Common myeloid progenitor, CD34-positive (primary cell): Measurements from ENCODE around the gene PTH1R.
A peak's percentile ranks its signal among the peaks of the same experiment; 100 is the strongest.

Experiments
- CTCF ChIA-PET: fragments of 350-600 bp; sonication (Branson Sonifier 250); formaldehyde crosslinking; loops from one replicate; lab custom pipeline; 2021; ENCODE audit warnings: antibody characterized with exemption; lab: Charles Lee
- POLR2A ChIA-PET: fragments of 350-600 bp; sonication (Branson Sonifier 250); formaldehyde crosslinking; loops from one replicate; lab custom pipeline; 2021; ENCODE audit warnings: antibody characterized with exemption; lab: Charles Lee
- DNase-seq, 3 donors: peaks; one replicate each; pipeline versions ENCODE4 v3.0.0 to v3.0.0-alpha.2; 2013
- H3K27ac ChIP-seq, 2 experiments: 1 replicate in 1 of 2; 2 replicates in 1 of 2; pipeline ENCODE4 v1.7.0; 2013; ENCODE audit warnings: inconsistent platforms in 2 of 2, low read length in 2 of 2, mild to moderate bottlenecking in 2 of 2, low read depth in 1 of 2, moderate library complexity in 1 of 2; ENCODE audit not compliant: severe bottlenecking in 2 of 2, insufficient read depth in 1 of 2, poor library complexity in 1 of 2
- H3K27me3 ChIP-seq, 5 experiments: replicated peaks in 2 of 5; 1 replicate in 3 of 5; 2 replicates in 2 of 5; pipeline versions ENCODE4 v1.6.1 to v1.7.0; 2013; ENCODE audit warnings: low read length in 4 of 5, mild to moderate bottlenecking in 2 of 5, moderate library complexity in 2 of 5, inconsistent platforms in 1 of 5; ENCODE audit not compliant: insufficient read depth in 5 of 5, control insufficient read depth in 4 of 5
- H3K36me3 ChIP-seq, 4 experiments: 1 replicate in 2 of 4; 2 replicates in 2 of 4; pipeline versions ENCODE4 v1.6.1 to v1.7.0; 2013; ENCODE audit warnings: low read length in 3 of 4, control low read depth in 1 of 4, mild to moderate bottlenecking in 1 of 4; ENCODE audit not compliant: control insufficient read depth in 4 of 4, insufficient read depth in 4 of 4
- H3K4me1 ChIP-seq, 4 experiments: 1 replicate in 3 of 4; 2 replicates in 1 of 4; pipeline versions ENCODE4 v1.6.1 to v1.7.1; 2013; ENCODE audit warnings: low read length in 3 of 4, mild to moderate bottlenecking in 3 of 4, control low read depth in 1 of 4, inconsistent platforms in 1 of 4, moderate library complexity in 1 of 4; ENCODE audit not compliant: control insufficient read depth in 4 of 4, insufficient read depth in 4 of 4; ENCODE audit errors: control extremely low read depth in 1 of 4
- H3K4me3 ChIP-seq, 7 experiments: 1 replicate in 4 of 7; 2 replicates in 3 of 7; pipeline versions ENCODE4 v1.5.1 to v1.7.0; 2013; ENCODE audit warnings: mild to moderate bottlenecking in 7 of 7, low read length in 6 of 7, moderate library complexity in 6 of 7, inconsistent platforms in 2 of 7, low read depth in 2 of 7, control low read depth in 1 of 7; ENCODE audit not compliant: insufficient read depth in 4 of 7, control insufficient read depth in 1 of 7; ENCODE audit errors: extremely low read depth in 1 of 7
- H3K9me3 ChIP-seq, 5 experiments: 1 replicate in 4 of 5; 2 replicates in 1 of 5; pipeline versions ENCODE4 v1.6.1 to v1.7.1; 2013; ENCODE audit warnings: low read length in 4 of 5, mild to moderate bottlenecking in 2 of 5, inconsistent platforms in 1 of 5, low read depth in 1 of 5, moderate library complexity in 1 of 5; ENCODE audit not compliant: control insufficient read depth in 4 of 5, insufficient read depth in 2 of 5; ENCODE audit errors: control extremely low read depth in 1 of 5
- WGBS: methylation state at CpG from one replicate; pipeline ENCODE4 v1.1.5; 2013; ENCODE audit not compliant: insufficient coverage; 5-methylcytosine and 5-hydroxymethylcytosine counted together

PTH1R gene

GRCh38 chr3:46948830-46949671, 71.5 kb downstream of the PTH1R start:
- Histone ChIP-seq H3K9me3 (no peaks in the 10 kb centered on the region), H3K27ac (peak overlapping the region in 1 of 2 experiments; percentile 68), H3K4me3 (peak overlapping the region in 1 of 7 experiments; percentile 13), H3K36me3 (peaks cover 2 to 40% (median 7%) of the 10 kb centered on the region in 4 experiments), H3K27me3 (no peaks in the 10 kb centered on the region), H3K4me1 (peaks cover 28 to 69% (median 64%) of the 10 kb centered on the region in 4 experiments)
- 39% methylated on average over 6 of the region's 6 CpGs for WGBS
- DNase-seq = no peak
- POLR2A ChIA-PET = no interaction called here
- CTCF ChIA-PET = interaction anchor here (0.6 to 4.0 kb wide), 5 partner anchors 10 to 33 kb away, joined by 4 to 17 read pairs (median 12); no protein-coding TSS in a partner anchor

- 94% methylated on average over 2 of the region's 2 CpGs for WGBS
- Histone ChIP-seq H3K27me3 (no peaks in the 10 kb centered on the region), H3K36me3 (peaks cover 2 to 31% (median 7%) of the 10 kb centered on the region in 4 experiments), H3K4me1 (peaks cover 33 to 80% (median 75%) of the 10 kb centered on the region in 4 experiments), H3K9me3 (no peaks in the 10 kb centered on the region), H3K27ac (no peak overlapping the region), H3K4me3 (no peak overlapping the region)
- ChIA-PET CTCF (interaction anchor here (0.9 kb wide), 1 partner anchor 19 kb away, joined by 3 read pairs; no protein-coding TSS in a partner anchor), POLR2A (no interaction called here)
- DNase-seq = no peak
Measured at GRCh38 chr3:46950177-46950576, 72.7 kb downstream of the PTH1R start.

GRCh38 chr3:46950650-46951241, 73.2 kb downstream of the PTH1R start:
- 89% methylated on average over 4 of the region's 7 CpGs for WGBS
- Histone ChIP-seq H3K36me3 (peaks cover 2 to 30% (median 6%) of the 10 kb centered on the region in 4 experiments), H3K4me1 (peaks cover 36 to 86% (median 80%) of the 10 kb centered on the region in 4 experiments), H3K9me3 (no peaks in the 10 kb centered on the region), H3K27ac (no peak overlapping the region), H3K4me3 (no peak overlapping the region), H3K27me3 (no peaks in the 10 kb centered on the region)
- CTCF ChIA-PET = interaction anchor here (0.9 to 3.1 kb wide), 3 partner anchors 19 to 47 kb away, joined by 3 to 9 read pairs (median 3); no protein-coding TSS in a partner anchor
- POLR2A ChIA-PET = no interaction called here
- no peak for DNase-seq

- 100% methylated on average over 1 of the region's 2 CpGs for WGBS
- Histone ChIP-seq H3K36me3 (peaks cover 0 to 10% (median under 1%) of the 10 kb centered on the region in 4 experiments), H3K9me3 (no peaks in the 10 kb centered on the region), H3K4me3 (peak overlapping the region in 2 of 7 experiments; percentile 35 to 37), H3K27ac (no peak overlapping the region), H3K27me3 (no peaks in the 10 kb centered on the region), H3K4me1 (peaks cover 34 to 89% (median 73%) of the 10 kb centered on the region in 4 experiments)
- ChIA-PET CTCF (interaction anchor here (0.6 to 3.2 kb wide), 6 partner anchors 14 to 54 kb away, joined by 3 to 20 read pairs (median 6); no protein-coding TSS in a partner anchor), POLR2A (interaction anchor here (0.9 to 1.2 kb wide), 2 partner anchors 22 to 35 kb away, joined by 3 to 4 read pairs; no protein-coding TSS in a partner anchor)
- DNase-seq = no peak
Measured at GRCh38 chr3:46952813-46953212, 75.3 kb downstream of the PTH1R start.
